GM18520 (cell line): ENCODE data around the gene NCR3LG1.

Experiments
- ATAC-seq: cut with Tn5 transposase; IDR thresholded peaks from one replicate; pipeline ENCODE4 v1.9.1; 2021; ENCODE audit not compliant: unreplicated experiment

The NCR3LG1 gene

DNA sequence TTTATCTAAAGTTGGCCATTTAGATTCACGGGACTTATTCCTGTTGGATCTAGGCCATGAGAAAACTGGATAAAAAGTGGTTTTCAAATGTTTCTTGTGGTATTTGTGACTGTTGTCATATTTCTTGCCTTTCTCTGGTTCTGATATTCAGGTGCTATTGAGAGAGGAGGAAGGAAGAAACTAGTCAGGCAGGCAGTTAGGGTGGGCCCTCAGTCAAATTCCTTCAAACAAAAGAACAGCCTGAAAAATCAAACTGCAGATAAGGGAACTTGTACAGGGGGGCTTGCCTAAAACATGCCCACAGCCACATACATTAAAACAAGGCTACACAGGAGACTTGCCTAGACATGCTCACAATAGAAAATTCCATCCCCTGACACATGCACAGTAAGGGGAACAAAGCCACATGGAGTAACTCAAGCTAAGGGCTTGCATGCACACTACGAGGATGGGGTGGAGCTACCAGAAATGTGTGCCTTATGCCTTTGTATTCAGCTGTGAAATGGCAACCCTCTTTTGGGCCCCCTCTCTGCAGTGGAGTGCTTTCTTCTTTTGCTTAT is 18.2 kb downstream of the NCR3LG1 start:
- ATAC-seq = no peak

DNA sequence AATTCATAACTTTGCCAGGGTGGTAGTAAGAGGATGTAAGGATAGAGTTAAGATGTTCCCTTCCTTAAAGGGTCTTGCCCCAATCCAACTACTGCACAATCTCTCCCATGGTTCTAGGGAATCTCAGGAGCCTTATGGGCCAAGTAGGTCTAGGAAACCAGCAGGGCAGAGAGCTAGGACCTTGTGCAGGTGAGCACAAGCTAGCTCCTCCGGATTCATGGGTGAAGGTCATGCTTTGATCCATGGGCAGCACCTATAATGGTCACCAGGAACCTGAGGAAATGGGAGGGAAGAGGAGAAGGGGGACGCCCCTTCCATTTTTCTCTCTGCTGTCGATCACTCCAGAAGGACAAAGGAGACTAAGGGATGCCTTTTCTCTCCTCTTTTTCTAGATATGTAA is 20.0 kb downstream of the NCR3LG1 start:
- no peak for ATAC-seq

DNA sequence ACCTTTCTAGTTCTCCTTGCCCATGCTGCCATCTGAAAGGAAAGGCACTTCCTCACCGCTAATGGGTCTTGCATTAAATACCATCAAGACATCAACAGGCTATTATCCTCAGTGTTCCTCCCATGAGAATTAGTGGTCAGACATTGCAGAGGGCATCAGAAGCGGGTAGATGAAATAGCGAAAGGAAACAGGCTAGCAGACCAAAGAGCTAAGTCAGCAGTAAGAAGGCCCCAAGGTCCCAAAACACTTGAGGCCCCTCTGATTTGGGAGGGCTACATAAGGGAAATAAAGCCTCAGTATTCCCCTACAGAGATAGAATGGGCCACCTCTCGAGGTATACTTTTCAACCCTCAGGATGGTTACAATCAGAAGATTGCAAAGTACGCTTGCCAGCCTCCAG is 23.9 kb downstream of the NCR3LG1 start:
- ATAC-seq = no peak

DNA sequence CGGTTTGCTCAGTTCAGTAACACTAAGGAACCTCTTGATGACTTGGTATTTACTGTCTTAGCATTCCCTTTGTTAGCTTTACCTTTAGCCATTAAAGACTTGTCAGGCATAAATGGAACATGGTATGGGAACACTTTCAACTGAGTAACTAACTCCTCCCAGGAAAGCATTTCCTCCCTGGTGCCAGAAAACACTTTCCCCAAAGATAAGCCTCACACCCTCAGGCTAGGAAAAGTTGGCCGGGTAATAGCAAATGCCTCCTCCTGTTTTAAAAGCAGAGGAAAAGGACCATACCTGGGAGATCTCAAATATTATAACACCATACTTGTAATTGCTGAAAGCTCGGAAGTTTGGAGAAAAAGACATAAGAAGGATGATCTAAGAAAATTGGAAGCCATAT is 24.9 kb downstream of the NCR3LG1 start:
- ATAC-seq = no peak

DNA sequence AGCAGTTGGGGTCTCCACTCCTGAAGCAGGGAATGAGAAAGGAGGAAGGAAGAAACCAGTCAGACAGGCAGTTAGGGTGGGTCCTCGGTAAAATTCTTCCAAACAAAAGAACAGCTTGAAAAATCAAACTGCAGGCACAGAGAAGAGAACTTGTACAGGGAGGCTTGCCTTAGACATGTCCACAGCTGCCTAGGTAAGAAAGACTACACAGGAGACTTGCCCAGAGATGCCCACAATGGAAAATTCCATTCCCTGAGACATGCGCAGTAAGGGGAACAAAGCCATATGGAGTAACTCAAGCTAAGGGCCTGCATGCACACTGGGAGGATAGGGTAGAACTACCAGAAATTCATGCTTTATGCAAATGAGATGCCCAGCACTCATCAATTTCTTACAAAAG is 27.1 kb downstream of the NCR3LG1 start:
- no peak for ATAC-seq

DNA sequence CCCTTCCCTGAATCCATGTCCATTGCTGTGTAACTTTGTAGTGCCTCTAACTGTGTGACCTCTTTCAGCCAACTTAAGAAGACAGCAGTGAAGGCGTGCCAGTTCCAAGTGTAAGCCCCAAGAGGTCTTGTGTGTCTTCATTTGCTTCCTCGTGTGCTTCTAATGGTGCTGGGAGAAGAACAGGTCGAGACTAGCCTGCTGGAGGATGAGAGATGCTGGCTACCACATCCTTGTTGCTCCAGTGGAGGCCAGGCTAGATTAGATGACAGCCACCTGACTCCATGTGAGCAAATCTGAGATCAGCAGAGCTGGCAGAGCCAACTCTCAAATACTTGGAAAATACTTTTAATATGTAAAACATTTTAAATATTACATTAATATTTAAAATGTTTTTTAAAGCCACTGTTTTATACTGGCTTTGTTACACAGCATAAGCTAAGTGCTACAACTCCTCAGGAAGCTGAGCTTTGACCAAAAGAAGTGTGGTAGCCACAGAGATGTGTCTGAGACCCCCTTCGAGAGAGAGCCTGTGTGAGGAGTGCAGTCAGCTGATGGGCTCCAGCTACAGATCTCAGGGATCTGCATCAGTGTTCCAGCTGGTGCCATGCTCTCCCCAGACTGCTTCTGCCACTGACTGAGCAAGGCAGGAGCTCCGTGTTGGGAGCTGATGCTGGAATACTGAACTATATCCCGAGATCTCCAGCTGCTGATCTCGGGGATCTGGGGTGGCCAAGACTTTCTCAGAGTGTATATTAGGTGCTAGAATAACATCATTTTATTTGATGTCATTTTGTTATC is 28.0 kb downstream of the NCR3LG1 start:
- no peak for ATAC-seq

DNA sequence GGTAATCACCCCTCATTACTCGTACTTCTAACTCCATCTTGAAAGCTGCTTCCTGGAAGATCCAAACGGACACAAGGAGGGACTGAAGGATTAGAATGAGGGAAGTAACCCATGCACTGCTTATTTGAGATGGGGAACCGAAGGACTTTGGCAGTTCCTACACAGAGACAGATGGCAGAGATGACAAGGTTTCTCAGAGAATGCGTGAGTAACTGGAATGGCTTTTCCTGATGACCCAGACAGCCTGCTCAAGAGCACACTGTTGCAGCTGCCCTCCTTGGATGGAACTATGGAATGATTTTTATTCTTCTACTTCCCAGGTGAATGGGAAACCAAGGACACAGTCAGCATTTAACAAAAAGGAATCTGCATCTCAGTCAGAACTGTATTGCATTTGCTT is 29.6 kb downstream of the NCR3LG1 start:
- ATAC-seq = no peak

DNA sequence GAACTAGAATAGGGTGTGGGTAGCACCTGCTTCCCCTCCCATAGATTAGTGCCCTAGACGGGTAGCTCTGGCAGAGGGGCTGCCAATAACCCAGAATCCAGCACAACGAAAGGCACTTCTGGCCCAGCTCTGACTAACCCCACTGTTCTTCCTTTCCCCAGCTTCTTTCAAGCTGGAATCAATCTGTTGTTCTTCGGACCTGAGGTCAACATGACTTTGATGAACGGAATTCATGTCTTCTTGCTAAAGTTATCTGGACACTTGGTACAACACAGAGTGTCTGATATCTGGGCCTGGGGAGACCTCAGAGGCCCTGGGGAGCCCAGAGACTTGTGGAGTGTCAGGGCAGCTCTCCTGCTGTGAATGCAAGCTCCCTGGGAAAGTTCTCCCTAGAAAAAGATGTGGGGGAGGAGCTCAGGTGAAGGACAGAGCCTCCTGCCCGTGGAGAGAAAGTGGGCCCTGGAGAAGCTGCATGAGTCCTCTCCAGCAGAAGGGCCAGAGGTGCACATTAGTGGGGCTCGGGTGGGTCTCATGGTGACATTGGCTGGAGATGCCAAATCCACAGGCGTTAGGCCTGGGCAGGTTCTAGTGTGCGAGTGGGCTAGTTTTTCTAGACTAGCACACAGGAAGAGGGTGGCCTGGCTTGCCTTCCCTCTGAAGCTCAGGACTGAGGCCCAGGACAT is 30.6 kb downstream of the NCR3LG1 start:
- ATAC-seq = no peak

DNA sequence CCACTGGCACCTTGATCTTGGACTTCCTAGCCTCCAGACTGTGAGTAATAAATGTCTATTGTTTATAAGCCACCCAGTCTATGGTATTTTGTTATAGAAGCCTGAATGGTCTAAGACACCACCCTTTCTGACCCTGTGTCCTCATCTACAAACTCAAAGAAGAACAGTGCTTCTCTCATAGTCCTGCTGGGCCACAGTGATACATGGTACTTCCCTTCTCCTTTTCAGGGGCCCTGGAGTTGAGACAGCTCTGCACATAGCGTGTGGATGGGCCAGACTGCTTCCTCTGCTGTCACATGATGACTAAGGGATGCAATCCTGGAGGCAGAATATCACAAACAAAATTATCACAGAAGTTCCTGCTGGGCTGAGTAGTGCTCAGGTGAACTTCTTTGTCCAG is 31.9 kb downstream of the NCR3LG1 start:
- no peak for ATAC-seq

DNA sequence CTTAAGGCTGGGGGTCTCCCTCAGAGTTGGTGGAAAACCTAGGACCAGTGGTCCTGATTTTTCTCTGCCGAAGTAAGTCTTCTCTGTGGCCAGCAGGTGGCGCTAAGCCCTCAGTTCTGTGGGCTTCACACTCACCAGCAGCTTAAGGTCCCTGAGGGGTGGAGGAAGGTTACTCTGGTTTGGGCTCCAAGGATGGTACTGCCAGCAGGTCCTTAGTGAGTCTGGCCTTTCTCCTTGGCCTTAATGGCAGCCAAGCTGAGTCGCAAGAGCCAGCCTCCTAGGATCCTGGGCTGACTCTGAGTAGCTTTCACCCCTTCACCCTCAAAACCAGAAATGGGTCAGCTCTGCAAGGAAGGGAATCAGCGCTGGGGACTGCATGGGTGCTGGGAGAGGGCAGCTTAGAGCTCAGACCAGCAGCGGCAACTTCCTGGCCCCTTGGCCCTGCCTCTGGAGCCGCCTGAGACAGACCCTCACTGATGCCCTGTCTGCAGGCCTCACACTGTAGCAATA is 32.5 kb downstream of the NCR3LG1 start:
- no peak for ATAC-seq

DNA sequence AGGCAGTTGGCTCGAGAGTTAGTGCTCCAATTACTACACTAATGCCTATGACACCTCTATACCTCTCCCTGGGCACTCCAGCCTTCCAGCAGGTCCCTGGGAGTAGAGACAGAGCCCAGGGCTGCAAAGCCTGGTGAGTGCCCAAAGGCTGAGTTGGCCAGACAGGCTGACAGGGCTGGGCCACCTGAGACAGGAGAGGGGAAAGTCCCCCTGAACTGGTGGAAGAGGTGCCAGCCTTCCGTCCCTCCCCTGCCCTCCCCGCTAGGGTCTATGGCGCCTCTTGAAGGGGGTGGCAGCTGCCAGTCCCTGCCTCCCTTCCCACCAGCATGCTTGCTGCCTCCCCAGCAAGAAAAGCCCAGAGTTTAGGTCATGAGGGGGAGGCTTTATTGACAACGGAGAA is 33.9 kb downstream of the NCR3LG1 start:
- no peak for ATAC-seq

DNA sequence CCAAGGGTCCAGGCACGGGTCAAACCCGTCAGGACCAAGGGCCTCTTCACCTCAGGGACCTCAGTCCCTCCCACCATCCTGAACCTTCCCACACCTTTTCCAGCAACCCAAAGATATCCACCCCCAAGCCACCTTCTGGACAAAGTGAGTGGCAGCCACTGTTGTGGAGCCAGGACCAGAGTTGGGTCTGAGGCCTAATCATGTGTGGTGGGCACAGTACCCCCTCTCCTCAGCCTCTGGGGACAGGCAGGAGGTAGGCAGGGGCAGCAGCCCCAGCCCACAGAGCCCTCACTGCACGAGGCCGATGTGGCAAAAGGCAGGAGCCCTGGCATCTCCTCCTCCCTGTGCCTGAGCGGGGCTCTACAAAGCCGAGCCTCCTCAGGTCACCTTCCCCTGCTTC is 34.3 kb downstream of the NCR3LG1 start:
- ATAC-seq = no peak

DNA sequence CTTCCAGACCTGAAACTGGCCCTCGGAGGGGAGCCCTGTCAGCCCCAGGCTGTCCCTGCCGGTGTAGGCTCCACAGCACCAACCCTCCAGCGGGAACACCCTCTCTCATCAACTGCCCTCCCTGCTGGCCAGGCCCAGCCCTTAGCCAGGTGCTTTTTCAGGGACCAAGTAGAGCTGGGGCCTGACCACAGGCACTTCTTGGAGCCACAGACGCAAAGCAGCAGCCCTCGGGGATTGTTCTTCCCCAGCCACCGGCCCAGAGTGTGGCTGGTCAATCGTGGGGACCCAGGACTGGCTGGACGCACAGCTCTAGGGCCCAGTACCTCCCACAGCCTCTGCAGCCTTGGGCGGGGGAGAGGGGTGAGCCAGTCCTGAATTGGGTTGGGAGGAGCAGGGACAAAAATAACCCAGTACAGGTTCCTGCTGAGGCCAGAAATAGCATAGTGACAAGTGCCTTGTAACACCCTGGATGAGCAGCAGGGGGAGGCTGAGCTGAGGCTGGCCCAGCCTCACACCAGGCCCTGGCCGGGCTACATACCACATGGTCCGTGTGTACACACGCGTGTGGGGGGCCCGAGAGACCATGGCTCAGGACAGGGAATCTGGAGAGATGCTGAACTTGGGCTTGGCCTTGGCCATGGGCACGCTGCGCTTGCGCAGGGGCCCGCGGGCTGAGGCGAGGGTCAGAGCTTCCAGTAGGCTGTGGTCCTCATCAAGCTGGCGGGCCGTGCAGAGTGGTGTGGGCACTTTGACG is 34.9 kb downstream of the NCR3LG1 start:
- ATAC-seq = peak; percentile 47

DNA sequence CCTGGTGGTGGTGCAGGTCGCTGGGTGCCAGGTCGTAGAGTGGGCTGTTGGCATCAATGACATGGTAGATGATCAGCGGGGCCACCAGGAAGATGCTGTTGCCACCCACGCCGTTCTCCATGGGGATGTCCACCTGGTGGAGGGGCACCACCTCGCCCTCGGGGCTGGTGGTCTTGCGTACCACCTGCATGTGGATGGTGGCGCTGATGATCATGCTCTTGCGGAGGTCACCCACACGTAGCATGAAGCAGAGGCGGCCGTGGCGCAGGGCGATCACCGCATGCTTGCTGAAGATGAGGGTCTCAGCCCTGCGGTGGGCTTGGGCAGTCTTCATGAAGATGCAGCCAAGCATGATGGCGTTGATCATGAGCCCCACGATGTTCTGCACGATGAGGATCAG is 35.7 kb downstream of the NCR3LG1 start:
- no peak for ATAC-seq

DNA sequence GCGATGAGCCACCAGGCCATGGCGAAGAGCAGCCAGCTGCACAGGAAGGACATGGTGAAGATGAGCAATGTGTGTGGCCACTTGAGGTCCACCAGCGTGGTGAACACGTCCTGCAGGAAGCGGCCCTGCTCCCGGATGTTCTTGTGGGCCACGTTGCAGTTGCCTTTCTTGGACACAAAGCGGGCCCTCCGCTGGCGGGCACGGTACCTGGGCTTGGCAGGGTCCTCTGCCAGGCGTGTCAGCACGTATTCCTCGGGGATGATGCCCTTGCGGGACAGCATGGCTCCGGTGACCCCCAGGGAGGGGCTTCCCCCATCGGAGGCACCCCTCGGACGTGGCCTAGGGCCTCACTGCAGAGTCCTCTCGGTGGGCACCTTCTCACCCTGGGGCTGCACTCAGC is 36.2 kb downstream of the NCR3LG1 start:
- ATAC-seq = no peak

DNA sequence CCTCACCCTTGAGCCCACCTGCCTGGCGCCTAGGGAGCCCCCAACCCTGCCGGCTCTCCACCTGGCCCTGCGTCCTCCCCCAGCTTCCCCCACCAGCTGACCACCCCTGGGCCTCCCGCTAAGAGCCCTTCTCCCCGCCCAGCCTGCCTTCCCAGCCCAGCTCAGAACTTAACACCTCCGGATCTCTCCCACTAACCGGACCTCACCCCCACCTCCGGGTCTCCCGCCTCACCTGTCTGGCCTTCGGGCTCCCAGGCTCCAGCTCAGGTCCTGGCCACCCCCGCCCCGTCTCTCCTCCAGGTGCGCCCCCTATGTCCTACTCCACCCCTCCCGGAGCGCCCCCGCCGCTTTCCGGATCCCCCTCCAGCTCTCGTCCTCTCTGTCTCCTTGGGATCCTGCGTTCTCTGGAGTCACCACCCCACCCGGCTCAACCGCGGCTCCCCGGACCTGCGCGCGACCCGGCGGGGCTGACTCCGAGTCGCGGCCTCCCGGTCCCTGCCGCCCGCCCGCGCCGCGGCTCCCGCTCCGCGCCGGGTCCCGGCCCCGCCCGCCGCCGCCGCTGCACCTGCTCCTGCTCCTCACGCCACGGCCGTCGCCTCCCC is 37.1 kb downstream of the NCR3LG1 start, which contains the start of gene KCNJ11:
TSS of gene KCNJ11 (minus strand) at position 51 of the 602 bp plus-strand sequence. CDS start 568 bp downstream, outside the sequence.
- ATAC-seq = no peak

DNA sequence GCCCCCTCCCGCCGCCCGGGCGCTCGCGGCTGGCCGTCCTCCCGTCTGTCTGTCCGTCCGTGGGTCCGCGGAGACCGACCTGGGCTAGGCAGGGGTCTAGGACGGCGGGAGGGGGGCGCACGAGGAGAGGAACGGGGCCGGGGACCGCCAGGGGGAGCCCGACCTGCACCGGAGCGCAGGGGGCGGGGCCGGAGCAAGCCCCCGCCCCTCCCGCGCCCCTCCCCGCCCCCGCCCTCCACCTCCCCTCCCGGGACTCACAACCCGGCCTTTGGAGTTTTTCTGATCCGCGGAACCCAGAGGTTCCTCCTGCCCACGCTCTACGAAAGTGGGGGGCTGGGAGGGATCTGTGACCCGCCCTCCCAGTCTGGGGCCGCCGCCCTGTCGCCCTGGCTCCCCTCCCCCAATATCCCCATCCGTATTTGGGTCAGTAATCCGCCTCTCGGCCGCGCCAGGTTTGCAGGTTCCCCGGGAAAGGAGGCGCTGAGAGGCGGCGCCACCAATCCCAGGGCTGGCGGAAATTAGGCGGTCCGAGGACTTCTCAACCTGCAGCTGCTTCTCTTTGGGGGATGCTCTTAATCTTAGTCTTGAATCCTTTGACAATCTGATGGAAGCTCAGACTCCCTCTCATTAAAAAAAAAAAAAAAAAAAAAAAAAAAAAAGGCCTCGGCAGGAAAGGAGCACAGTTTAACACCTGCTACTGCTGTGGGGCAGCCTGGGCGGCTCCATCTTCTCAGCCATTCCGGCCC is 37.8 kb downstream of the NCR3LG1 start:
- ATAC-seq = no peak

DNA sequence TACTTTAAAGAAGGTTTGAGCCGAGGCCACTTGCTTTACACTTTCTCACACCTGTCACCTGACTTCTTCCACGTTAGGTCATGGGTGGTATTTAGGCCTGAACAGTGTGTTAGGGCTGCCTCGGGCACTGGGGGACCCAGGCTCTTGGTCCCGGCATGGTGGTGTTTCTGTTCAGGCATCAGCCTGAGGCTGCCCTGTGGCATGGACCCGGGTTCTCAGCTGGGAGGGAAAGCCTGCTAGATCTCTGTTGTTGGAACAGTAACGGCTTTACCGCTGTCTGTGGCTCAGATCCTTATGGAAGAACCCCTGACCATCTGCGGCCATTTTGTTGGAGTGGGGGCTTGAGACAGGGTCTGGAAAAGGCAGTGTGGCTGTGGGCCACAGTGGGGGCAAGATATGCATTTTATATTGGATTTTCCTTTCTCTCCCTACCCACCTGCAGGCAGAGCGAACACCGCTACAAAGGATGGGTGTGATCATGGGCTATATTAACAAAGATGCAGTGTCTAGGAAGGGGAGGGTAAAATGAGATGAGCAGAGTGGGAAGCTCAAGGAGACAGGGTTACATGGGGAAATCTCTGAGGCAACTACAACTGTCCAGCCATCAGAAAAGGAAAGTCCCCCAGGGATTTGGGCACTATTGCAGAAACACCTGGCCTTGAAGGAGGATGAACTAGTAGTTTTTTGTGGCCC is 38.5 kb downstream of the NCR3LG1 start:
- ATAC-seq = no peak

DNA sequence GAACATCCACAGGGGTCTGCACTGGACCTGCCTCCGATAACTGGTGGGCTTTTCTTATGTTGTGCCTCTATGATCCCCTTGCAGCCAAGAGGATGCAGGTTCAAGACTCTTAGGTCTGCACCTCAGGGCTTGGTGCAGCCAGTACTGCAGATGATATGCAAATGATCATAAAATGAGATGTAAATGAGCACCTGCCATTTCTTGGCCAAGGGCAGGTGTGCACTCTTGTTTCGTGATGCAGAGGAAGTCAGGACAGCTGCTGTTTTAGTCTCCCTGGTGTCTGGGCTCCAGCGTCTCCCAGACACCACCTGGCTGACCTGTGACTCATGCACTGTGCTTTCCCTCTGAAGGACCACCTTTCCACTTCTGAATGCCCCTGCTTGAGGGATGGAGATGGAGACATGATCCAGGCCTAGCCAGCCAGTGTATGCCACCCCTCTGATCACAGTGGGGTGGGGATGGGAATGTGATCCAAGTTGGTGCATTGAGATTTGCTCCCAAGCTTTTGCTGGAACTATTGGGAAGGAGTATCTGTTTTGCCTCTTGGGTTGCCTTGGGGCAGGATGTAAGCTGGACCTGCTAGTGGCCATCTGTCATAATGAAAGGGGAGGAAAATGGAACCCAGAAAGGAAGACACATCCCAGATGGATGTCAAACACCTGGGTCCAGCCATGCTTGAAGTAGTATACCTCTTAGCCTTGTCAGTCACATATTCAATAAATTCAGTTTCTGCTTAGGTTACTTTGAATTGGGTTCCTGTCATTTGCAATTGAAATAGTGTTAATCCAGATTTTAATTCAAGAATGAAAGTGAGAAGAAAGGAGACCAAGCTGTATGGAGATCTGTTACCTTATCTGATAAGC is 40.1 kb downstream of the NCR3LG1 start:
- ATAC-seq = no peak
